GM12801 (cell line): ENCODE data around the gene FAM168A.
A peak's percentile ranks its signal among the peaks of the same experiment; 100 is the strongest.

Source experiments
- CTCF ChIP-seq: IDR thresholded peaks from one replicate; pipeline ENCODE4 v1.5.1; 2011; ENCODE audit warnings: control low read depth; ENCODE audit not compliant: insufficient read length; ENCODE audit errors: extremely low read depth

FAM168A gene

DNA sequence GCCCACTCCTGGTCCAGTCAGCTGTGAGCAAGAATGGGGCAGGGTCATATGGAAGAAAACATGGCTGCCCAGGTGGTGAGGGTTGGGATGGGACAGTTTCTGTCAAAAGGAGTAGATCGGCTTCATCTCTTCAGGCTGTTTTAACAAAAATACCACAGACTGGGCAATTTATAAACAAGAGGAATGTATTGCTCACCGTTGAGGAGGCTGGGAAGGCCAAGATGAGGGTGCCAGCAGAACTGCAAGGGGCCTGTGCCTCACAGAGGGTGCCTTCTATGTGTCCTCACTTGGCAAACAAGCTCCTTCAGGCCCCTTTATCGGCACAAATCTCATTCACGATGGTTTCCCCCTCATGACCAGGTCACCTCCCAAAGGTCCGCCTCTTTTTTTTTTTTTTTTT, 239.8 kb downstream of the FAM168A start:
- TF ChIP-seq CTCF: no peak

DNA sequence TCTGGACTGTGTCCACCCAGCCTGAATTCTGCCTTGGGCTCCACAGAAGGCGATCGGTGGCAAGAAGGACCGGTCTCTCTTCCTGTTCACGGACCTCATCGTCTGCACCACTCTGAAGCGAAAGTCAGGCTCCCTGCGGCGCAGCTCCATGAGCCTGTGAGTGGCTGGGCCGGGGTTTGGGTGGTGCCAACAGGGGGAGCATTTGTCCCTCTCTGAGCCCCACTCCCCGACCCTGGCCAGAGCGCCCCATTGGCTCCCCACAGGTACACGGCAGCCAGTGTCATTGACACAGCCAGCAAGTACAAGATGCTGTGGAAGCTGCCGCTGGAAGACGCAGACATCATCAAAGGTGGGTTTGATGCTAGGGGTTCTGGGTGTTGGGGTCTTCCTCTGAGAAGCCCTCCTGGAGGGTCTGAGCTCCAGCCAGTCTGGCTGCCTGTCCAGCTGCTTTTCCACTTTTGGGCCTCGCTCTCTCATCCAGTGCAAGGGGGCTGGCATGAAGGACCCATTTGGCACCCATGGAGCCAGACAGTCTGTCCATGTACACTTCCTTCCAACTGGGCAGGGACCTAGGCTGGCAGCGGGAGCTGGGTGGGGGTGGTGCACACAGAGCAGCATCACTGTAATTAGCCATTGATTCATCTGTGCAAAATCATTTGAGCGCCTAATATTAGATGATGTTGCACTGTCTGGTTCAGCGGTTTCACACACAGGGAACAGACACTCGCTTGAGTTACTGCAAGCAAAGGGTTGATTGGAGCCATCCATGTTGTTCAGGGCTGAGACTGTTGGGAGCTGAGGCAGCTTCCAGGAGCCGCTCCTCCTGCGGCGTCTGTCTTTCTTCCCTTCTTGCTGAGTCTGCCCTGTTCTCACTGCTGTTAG, 240.7 kb downstream of the FAM168A start:
- no peak for TF ChIP-seq CTCF

GRCh38 chr11:73355109-73355508, 242.8 kb downstream of the FAM168A start:
- no peak for TF ChIP-seq CTCF

GRCh38 chr11:73353422-73353821, 244.5 kb downstream of the FAM168A start:
- TF ChIP-seq CTCF: no peak

- peak; percentile 95 for TF ChIP-seq CTCF
These were observed 246.8 kb downstream of the FAM168A start for GRCh38 chr11:73350908-73351636.
